NCI-H2107 (cell line): ENCODE measurements around the gene FBXO30.

Experiments
- DNase-seq: peaks from one replicate; lab custom pipeline; 2025; lab: John Stamatoyannopoulos, UW

FBXO30 gene

GRCh38 chr6:145814501-145815308 lies at the start of gene FBXO30:
Gene FBXO30, minus strand, starts transcription at chr6:145814795. Its CDS starts 8,390 bp downstream, at chr6:145806405.
- DNase-seq, result peak; percentile 69

GRCh38 chr6:145863988-145864616 lies 49.5 kb upstream of the FBXO30 start:
- no peak for DNase-seq

GRCh38 chr6:145863366-145863765 lies 48.8 kb upstream of the FBXO30 start:
- DNase-seq, result no peak

GRCh38 chr6:145860562-145860961 lies 46.0 kb upstream of the FBXO30 start:
- DNase-seq, result no peak

- no peak for DNase-seq
Measured at GRCh38 chr6:145850671-145851070, 36.1 kb upstream of the FBXO30 start.

GRCh38 chr6:145848541-145848940 lies 33.9 kb upstream of the FBXO30 start:
- no peak for DNase-seq

- DNase-seq, result no peak
Measured at GRCh38 chr6:145845557-145845956, 31.0 kb upstream of the FBXO30 start.

- DNase-seq, result no peak
Measured at GRCh38 chr6:145844933-145845540, 30.4 kb upstream of the FBXO30 start.

GRCh38 chr6:145842693-145843546 lies 28.3 kb upstream of the FBXO30 start:
- DNase-seq, result no peak

GRCh38 chr6:145841668-145842067 lies 27.1 kb upstream of the FBXO30 start:
- DNase-seq, result no peak

- no peak for DNase-seq
Measured at GRCh38 chr6:145839653-145840052, 25.1 kb upstream of the FBXO30 start.

GRCh38 chr6:145838305-145838704 lies 23.7 kb upstream of the FBXO30 start:
- no peak for DNase-seq

GRCh38 chr6:145836772-145837171 lies 22.2 kb upstream of the FBXO30 start:
- DNase-seq, result no peak

- DNase-seq, result no peak
Measured at GRCh38 chr6:145836170-145836569, 21.6 kb upstream of the FBXO30 start.

GRCh38 chr6:145830612-145831011 lies 16.0 kb upstream of the FBXO30 start:
- DNase-seq, result no peak

- no peak for DNase-seq
Measured at GRCh38 chr6:145829950-145830349, 15.4 kb upstream of the FBXO30 start.

GRCh38 chr6:145829102-145829501 lies 14.5 kb upstream of the FBXO30 start:
- no peak for DNase-seq

- no peak for DNase-seq
Measured at GRCh38 chr6:145824344-145824743, 9.7 kb upstream of the FBXO30 start.

GRCh38 chr6:145823328-145823944 lies 8.8 kb upstream of the FBXO30 start:
- DNase-seq, result no peak

GRCh38 chr6:145822456-145822855 lies 7.9 kb upstream of the FBXO30 start:
- DNase-seq, result no peak

GRCh38 chr6:145819994-145820393 lies 5.4 kb upstream of the FBXO30 start:
- no peak for DNase-seq

- no peak for DNase-seq
Measured at GRCh38 chr6:145818796-145819195, 4.2 kb upstream of the FBXO30 start.
